HepG2 (cell line): ENCODE results near the gene TMCC2. TPM values are rescaled to one million over a fixed set of nuclear protein-coding genes. Genes with fewer than 3 reads are reported as not detected.

Experiments
- AKAP8 ChIP-seq: sonication (generic); formaldehyde crosslinking; IDR thresholded peaks from 2 replicates; pipeline ENCODE4 v1.5.1; 2020; ENCODE audit warnings: mild to moderate bottlenecking, missing genetic modification reagents
- CBX1 ChIP-seq: IDR thresholded peaks from one replicate; pipeline ENCODE4 v1.6.1; 2016; ENCODE audit warnings: antibody characterized with exemption, low read depth
- MXI1 ChIP-seq: IDR thresholded peaks from 3 replicates; pipeline ENCODE4 v1.6.1; 2012; ENCODE audit warnings: low read depth, low read length, inconsistent platforms, borderline replicate concordance
- NKX3-1 ChIP-seq: sonication (generic); formaldehyde crosslinking; IDR thresholded peaks from 2 replicates; pipeline ENCODE4 v1.5.0; 2020; ENCODE audit warnings: missing genetic modification reagents
- NRL ChIP-seq: sonication (generic); formaldehyde crosslinking; IDR thresholded peaks from 2 replicates; pipeline ENCODE4 v1.5.0; 2020; ENCODE audit warnings: missing genetic modification reagents, mild to moderate bottlenecking, moderate library complexity, borderline replicate concordance
- PRDM15 ChIP-seq: sonication (generic); formaldehyde crosslinking; IDR thresholded peaks from 2 replicates; pipeline ENCODE4 v1.4.0; 2020; ENCODE audit warnings: missing genetic modification reagents
- SIN3A ChIP-seq: IDR thresholded peaks from 2 replicates; pipeline ENCODE4 v1.6.1; 2011; ENCODE audit warnings: low read depth, mild to moderate bottlenecking, control low read depth, low read length, borderline replicate concordance
- SMAD1 ChIP-seq: sonication (generic); formaldehyde crosslinking; IDR thresholded peaks from 2 replicates; pipeline ENCODE4 v1.4.0; 2020; ENCODE audit warnings: missing genetic modification reagents, low read depth, mild to moderate bottlenecking, borderline replicate concordance
- SMC3 ChIP-seq: IDR thresholded peaks from 2 replicates; pipeline ENCODE4 v1.6.1; 2011; ENCODE audit warnings: low read length, improper control_type of control experiment
- polyA plus RNA-seq, 8 experiments: library from polyadenylated mRNA; depleted of rRNA in 3 of 8; stranded (reverse) in 7 of 8; unstranded in 1 of 8; fragments of >200 nt; fragmentation: Illumina TruSeq in 4 of 8; extraction: Trizol in 4 of 8; gene quantifications; 2 replicates each; pipeline versions ENCODE4 v1.2.1 to v1.2.3, GENCODE V29; 2011 to 2016; ENCODE audit warnings: low read depth in 4 of 8, missing spikeins in 1 of 8, mixed read lengths in 1 of 8; ENCODE audit not compliant: insufficient read depth in 1 of 8
- total RNA-seq, 5 experiments: library from RNA; depleted of rRNA; stranded (reverse); fragments of >200 nt; fragmentation: Illumina TruSeq; extraction: Trizol; gene quantifications; 2 replicates each; pipeline ENCODE4 v1.2.3, GENCODE V29; 2016; ENCODE audit warnings: low read depth in 1 of 5
- TF ChIP-seq, protein P1 (sequence below): sonication (generic); formaldehyde crosslinking; conservative IDR thresholded peaks from 2 replicates; pipeline ENCODE4 v1.4.0; 2020; ENCODE audit warnings: mild to moderate bottlenecking, missing genetic modification reagents, moderate library complexity
- TF ChIP-seq, protein P2 (sequence below): sonication (generic); formaldehyde crosslinking; IDR thresholded peaks from 2 replicates; pipeline ENCODE4 v1.4.0; 2020; ENCODE audit warnings: missing genetic modification reagents
- TF ChIP-seq, protein P3 (sequence below): sonication (generic); formaldehyde crosslinking; IDR thresholded peaks from 2 replicates; pipeline ENCODE4 v1.4.0; 2020; ENCODE audit warnings: missing genetic modification reagents

The TMCC2 gene
- total and polyA plus RNA-seq, 2 of the 13 experiments (the other 11 are each of a cell fraction or from before 2014, with no cell fraction given): 0.12 to 0.24 TPM

DNA sequence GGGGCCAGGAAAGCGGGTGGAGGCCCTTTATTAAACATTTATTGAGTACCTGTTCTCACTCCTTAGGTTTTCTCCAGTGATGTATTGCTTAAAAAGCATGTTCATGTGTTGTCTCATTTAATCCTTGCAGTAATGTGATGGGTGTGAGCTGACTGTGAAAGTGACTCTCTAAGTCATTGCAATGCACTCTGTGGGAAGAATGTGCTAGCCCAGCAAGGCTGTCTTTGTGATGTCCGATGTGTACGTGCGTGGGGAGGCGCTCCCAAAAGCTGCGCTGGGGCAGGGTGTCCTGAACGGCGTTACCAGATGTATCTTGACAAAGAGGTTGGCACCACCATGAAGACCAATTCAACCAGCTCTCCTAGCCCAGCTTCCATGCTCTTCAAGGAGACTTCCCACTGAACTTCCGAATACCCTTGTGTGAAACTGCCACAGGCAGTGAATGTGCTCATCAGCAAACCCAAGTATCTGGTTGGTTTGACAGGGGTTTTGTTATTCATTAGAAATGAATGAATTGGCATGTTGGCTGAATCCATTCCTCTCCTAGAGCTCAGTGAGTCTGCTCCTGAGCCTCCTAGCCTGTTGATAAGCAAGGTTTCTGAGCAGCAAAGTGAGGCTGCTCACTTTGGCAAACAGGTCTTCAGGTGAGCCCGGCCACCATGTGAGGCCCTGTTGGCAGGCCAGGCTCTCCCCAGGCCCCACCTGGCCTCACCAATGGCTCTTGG is 65.8 kb downstream of the TMCC2 start (continued):
- TF ChIP-seq, protein P1, sequence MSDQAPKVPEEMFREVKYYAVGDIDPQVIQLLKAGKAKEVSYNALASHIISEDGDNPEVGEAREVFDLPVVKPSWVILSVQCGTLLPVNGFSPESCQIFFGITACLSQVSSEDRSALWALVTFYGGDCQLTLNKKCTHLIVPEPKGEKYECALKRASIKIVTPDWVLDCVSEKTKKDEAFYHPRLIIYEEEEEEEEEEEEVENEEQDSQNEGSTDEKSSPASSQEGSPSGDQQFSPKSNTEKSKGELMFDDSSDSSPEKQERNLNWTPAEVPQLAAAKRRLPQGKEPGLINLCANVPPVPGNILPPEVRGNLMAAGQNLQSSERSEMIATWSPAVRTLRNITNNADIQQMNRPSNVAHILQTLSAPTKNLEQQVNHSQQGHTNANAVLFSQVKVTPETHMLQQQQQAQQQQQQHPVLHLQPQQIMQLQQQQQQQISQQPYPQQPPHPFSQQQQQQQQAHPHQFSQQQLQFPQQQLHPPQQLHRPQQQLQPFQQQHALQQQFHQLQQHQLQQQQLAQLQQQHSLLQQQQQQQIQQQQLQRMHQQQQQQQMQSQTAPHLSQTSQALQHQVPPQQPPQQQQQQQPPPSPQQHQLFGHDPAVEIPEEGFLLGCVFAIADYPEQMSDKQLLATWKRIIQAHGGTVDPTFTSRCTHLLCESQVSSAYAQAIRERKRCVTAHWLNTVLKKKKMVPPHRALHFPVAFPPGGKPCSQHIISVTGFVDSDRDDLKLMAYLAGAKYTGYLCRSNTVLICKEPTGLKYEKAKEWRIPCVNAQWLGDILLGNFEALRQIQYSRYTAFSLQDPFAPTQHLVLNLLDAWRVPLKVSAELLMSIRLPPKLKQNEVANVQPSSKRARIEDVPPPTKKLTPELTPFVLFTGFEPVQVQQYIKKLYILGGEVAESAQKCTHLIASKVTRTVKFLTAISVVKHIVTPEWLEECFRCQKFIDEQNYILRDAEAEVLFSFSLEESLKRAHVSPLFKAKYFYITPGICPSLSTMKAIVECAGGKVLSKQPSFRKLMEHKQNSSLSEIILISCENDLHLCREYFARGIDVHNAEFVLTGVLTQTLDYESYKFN (CRISPR knock-in tag): no peak
- 0 out of 2 replicates have a peak, but pooled peaks have one; percentile 23 for TF ChIP-seq PRDM15 (CRISPR knock-in tag)
- no peak for TF ChIP-seq SIN3A
- TF ChIP-seq, protein P2, sequence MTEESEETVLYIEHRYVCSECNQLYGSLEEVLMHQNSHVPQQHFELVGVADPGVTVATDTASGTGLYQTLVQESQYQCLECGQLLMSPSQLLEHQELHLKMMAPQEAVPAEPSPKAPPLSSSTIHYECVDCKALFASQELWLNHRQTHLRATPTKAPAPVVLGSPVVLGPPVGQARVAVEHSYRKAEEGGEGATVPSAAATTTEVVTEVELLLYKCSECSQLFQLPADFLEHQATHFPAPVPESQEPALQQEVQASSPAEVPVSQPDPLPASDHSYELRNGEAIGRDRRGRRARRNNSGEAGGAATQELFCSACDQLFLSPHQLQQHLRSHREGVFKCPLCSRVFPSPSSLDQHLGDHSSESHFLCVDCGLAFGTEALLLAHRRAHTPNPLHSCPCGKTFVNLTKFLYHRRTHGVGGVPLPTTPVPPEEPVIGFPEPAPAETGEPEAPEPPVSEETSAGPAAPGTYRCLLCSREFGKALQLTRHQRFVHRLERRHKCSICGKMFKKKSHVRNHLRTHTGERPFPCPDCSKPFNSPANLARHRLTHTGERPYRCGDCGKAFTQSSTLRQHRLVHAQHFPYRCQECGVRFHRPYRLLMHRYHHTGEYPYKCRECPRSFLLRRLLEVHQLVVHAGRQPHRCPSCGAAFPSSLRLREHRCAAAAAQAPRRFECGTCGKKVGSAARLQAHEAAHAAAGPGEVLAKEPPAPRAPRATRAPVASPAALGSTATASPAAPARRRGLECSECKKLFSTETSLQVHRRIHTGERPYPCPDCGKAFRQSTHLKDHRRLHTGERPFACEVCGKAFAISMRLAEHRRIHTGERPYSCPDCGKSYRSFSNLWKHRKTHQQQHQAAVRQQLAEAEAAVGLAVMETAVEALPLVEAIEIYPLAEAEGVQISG (CRISPR knock-in tag): 0 out of 2 replicates have a peak, but pooled peaks have one; percentile 13
- no peak for TF ChIP-seq MXI1
- TF ChIP-seq, protein P3, sequence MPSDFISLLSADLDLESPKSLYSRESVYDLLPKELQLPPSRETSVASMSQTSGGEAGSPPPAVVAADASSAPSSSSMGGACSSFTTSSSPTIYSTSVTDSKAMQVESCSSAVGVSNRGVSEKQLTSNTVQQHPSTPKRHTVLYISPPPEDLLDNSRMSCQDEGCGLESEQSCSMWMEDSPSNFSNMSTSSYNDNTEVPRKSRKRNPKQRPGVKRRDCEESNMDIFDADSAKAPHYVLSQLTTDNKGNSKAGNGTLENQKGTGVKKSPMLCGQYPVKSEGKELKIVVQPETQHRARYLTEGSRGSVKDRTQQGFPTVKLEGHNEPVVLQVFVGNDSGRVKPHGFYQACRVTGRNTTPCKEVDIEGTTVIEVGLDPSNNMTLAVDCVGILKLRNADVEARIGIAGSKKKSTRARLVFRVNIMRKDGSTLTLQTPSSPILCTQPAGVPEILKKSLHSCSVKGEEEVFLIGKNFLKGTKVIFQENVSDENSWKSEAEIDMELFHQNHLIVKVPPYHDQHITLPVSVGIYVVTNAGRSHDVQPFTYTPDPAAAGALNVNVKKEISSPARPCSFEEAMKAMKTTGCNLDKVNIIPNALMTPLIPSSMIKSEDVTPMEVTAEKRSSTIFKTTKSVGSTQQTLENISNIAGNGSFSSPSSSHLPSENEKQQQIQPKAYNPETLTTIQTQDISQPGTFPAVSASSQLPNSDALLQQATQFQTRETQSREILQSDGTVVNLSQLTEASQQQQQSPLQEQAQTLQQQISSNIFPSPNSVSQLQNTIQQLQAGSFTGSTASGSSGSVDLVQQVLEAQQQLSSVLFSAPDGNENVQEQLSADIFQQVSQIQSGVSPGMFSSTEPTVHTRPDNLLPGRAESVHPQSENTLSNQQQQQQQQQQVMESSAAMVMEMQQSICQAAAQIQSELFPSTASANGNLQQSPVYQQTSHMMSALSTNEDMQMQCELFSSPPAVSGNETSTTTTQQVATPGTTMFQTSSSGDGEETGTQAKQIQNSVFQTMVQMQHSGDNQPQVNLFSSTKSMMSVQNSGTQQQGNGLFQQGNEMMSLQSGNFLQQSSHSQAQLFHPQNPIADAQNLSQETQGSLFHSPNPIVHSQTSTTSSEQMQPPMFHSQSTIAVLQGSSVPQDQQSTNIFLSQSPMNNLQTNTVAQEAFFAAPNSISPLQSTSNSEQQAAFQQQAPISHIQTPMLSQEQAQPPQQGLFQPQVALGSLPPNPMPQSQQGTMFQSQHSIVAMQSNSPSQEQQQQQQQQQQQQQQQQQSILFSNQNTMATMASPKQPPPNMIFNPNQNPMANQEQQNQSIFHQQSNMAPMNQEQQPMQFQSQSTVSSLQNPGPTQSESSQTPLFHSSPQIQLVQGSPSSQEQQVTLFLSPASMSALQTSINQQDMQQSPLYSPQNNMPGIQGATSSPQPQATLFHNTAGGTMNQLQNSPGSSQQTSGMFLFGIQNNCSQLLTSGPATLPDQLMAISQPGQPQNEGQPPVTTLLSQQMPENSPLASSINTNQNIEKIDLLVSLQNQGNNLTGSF (CRISPR knock-in tag): peak; percentile 28; the same call in 1 of the 2 replicates
- no peak for TF ChIP-seq CBX1
- TF ChIP-seq AKAP8 (CRISPR knock-in tag): no peak
- 0 out of 2 replicates have a peak, but pooled peaks have one; percentile 37 for TF ChIP-seq NKX3-1 (CRISPR knock-in tag)
- no peak for TF ChIP-seq SMC3
- TF ChIP-seq SMAD1 (CRISPR knock-in tag): 0 out of 2 replicates have a peak, but pooled peaks have one; percentile 43
- no peak for TF ChIP-seq NRL (CRISPR knock-in tag)
